Trophoblast cell (in vitro differentiated cells and primary cell): ENCODE data around the gene UVSSA.

Experiments
- DNase-seq, 2 donors: peaks; one replicate each; pipeline ENCODE4 v3.0.0-alpha.2; 2016
- H2AFZ ChIP-seq: 2 replicates; pipeline ENCODE4 v1.6.1; 2013; ENCODE audit warnings: low read length, moderate library complexity, mild to moderate bottlenecking; ENCODE audit not compliant: insufficient read depth, poor library complexity
- H2AK5ac ChIP-seq: 2 replicates; pipeline ENCODE4 v1.6.1; 2013; ENCODE audit warnings: mild to moderate bottlenecking, low read length
- H2BK120ac ChIP-seq: 2 replicates; pipeline ENCODE4 v1.6.1; 2013; ENCODE audit warnings: low read length, mild to moderate bottlenecking, moderate library complexity; ENCODE audit not compliant: insufficient read depth, poor library complexity
- H2BK12ac ChIP-seq: 2 replicates; pipeline ENCODE4 v1.6.1; 2013; ENCODE audit warnings: mild to moderate bottlenecking, low read length, moderate library complexity
- H2BK5ac ChIP-seq: 2 replicates; pipeline ENCODE4 v1.6.1; 2013; ENCODE audit warnings: low read length, low read depth, moderate library complexity, mild to moderate bottlenecking; ENCODE audit not compliant: poor library complexity
- H3K14ac ChIP-seq: 2 replicates; pipeline ENCODE4 v1.6.1; 2013; ENCODE audit warnings: mild to moderate bottlenecking, low read length
- H3K18ac ChIP-seq: 2 replicates; pipeline ENCODE4 v1.6.1; 2013; ENCODE audit warnings: mild to moderate bottlenecking, low read length
- H3K23ac ChIP-seq: 2 replicates; pipeline ENCODE4 v1.6.1; 2013; ENCODE audit warnings: low read length
- H3K27ac ChIP-seq: 2 replicates; pipeline ENCODE4 v1.5.1; 2013; ENCODE audit warnings: low read depth, mild to moderate bottlenecking, inconsistent platforms, low read length, moderate library complexity
- H3K27me3 ChIP-seq: 2 replicates; pipeline ENCODE4 v1.6.1; 2013; ENCODE audit warnings: inconsistent platforms, mild to moderate bottlenecking, low read length, moderate library complexity; ENCODE audit not compliant: insufficient read depth
- H3K36me3 ChIP-seq, 2 experiments: 1 replicate in 1 of 2; 2 replicates in 1 of 2; pipeline ENCODE4 v1.6.1; 2013; ENCODE audit warnings: low read length in 2 of 2, mild to moderate bottlenecking in 2 of 2, moderate library complexity in 1 of 2; ENCODE audit not compliant: insufficient read depth in 2 of 2, control insufficient read depth in 1 of 2
- H3K4ac ChIP-seq: 2 replicates; pipeline ENCODE4 v1.6.1; 2013; ENCODE audit warnings: low read depth, mild to moderate bottlenecking, low read length, moderate library complexity
- H3K4me1 ChIP-seq, 2 experiments: 1 replicate in 1 of 2; 2 replicates in 1 of 2; pipeline ENCODE4 v1.6.1; 2013; ENCODE audit warnings: low read length in 2 of 2, mild to moderate bottlenecking in 2 of 2, moderate library complexity in 1 of 2; ENCODE audit not compliant: insufficient read depth in 2 of 2, control insufficient read depth in 1 of 2
- H3K4me2 ChIP-seq: 2 replicates; pipeline ENCODE4 v1.6.1; 2013; ENCODE audit warnings: inconsistent platforms, mild to moderate bottlenecking, low read length, moderate library complexity
- H3K4me3 ChIP-seq: 2 replicates; pipeline ENCODE4 v1.5.1; 2013; ENCODE audit warnings: mild to moderate bottlenecking, low read depth, low read length, inconsistent platforms
- H3K79me1 ChIP-seq: one replicate; pipeline ENCODE4 v1.6.1; 2013; ENCODE audit warnings: low read length
- H3K79me2 ChIP-seq: 2 replicates; pipeline ENCODE4 v1.6.1; 2013; ENCODE audit warnings: low read length, mild to moderate bottlenecking; ENCODE audit not compliant: control insufficient read depth, insufficient read depth, poor library complexity
- H3K9ac ChIP-seq: 2 replicates; pipeline ENCODE4 v1.6.1; 2013; ENCODE audit warnings: mild to moderate bottlenecking, low read length
- H3K9me3 ChIP-seq: 2 replicates; pipeline ENCODE4 v1.6.1; 2013; ENCODE audit warnings: low read depth, mild to moderate bottlenecking, control low read depth, inconsistent platforms, low read length; ENCODE audit not compliant: insufficient read depth
- H4K12ac ChIP-seq: 2 replicates; pipeline ENCODE4 v1.6.1; 2013; ENCODE audit warnings: low read depth, mild to moderate bottlenecking, low read length, moderate library complexity
- H4K8ac ChIP-seq: 2 replicates; pipeline ENCODE4 v1.6.1; 2013; ENCODE audit warnings: low read depth, mild to moderate bottlenecking, low read length, moderate library complexity
- H4K91ac ChIP-seq: one replicate; pipeline ENCODE4 v1.6.1; 2013; ENCODE audit warnings: low read depth, mild to moderate bottlenecking, low read length, moderate library complexity
- WGBS: extraction: QIAGEN DNeasy Blood & Tissue Kit; methylation state at CpG from one replicate; pipeline ENCODE4 v1.1.7; 2013; ENCODE audit warnings: missing lambda C conversion rate; ENCODE audit not compliant: insufficient read length, insufficient coverage; ENCODE audit errors: extremely low coverage; 5-methylcytosine and 5-hydroxymethylcytosine counted together

UVSSA gene

DNA sequence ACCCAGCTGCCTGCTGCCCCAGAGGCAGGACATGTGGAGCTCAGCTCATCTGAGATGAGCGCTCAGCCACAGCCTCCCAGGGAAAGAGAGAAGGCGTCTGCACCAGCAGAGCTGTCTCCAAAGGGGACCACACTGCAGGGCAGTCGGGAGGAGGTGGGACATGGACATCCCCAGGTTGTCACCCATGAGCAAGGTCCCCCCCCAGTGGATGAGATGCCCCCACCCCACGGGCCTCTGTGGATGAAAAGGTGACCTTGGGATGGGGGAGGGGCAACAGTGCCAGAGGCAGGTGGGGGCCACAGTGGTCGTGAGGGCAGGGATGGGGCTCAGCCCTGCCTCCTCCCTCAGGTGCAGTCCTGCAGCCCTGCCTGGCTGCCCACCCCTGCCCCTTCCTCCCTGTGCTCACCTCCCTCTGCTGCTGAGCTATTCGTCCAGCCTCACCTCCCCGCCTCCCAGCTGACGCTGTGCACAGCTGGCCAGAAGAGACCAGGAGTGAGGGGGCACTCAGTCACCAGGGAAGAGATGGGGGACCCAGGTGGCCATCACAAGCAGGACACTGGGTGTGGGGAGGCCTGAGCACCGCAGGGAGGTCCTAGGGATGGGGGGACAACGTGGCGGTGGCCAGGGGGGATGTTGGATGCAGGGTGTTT lies 49.9 kb downstream of the UVSSA start:
- Histone ChIP-seq H2AK5ac (no peak overlapping the region), H3K18ac (no peak overlapping the region), H3K27me3 (peaks cover 10% of the 10 kb centered on the region), H3K4me2 (no peak overlapping the region), H3K14ac (no peak overlapping the region), H3K9me3 (peaks cover 45% of the 10 kb centered on the region), H3K4ac (no peak overlapping the region), H4K8ac (no peak overlapping the region), H3K79me1 (no peaks in the 10 kb centered on the region), H3K23ac (no peak overlapping the region), H2BK120ac (no peak overlapping the region), H4K91ac (no peak overlapping the region), H3K9ac (no peak overlapping the region), H3K79me2 (no peaks in the 10 kb centered on the region), H3K4me1 (no peaks in the 10 kb centered on the region), H3K36me3 (peaks cover 8 to 17% of the 10 kb centered on the region in 2 experiments), H3K4me3 (no peak overlapping the region), H2BK5ac (no peak overlapping the region), H2AFZ (no peak overlapping the region), H2BK12ac (no peak overlapping the region), H3K27ac (no peak overlapping the region), H4K12ac (no peak overlapping the region)
- no peak for DNase-seq
- no CpG with 5 or more reads among the region's 11 CpGs for WGBS

DNA sequence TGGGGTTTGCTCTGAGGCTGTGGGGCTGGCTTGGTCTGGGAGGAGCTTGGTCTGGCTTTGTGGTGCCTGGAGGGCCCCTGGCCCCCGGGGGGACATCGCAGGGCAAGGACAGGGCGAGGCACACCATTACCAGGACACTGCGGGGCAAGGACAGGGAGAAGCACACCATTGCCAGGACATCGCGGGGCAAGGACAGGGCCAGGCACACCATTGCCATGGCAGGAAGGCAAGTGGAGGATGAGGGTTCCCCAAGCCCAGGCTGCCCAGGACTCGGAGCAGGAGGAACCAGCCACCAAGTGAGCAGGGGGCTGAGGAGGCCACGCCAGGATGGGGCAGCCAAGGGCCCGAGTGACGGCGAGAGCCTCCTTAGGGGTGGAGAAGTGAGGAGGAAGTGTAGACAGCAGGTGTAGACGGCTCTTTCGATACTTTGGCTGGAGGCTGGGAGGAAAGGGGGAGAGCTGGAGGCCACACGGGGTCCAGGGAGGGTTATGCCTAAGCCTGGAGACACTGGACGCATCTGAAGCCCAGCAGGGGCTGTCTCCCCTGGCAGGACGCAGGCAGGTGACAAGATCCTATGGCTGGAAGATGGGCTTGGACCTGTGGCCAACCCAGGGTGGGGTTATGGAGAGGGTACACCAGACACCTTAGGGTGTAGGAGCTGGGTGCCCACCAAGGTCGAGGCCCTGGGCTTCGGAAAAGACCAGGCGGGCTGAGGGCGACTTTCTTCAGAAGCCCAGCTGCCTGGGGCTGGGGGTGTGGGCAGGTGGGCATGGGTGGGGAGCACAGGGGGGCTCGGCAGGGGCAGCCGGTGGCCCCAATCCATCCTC lies 51.9 kb downstream of the UVSSA start:
- Histone ChIP-seq H2BK5ac (no peak overlapping the region), H2AFZ (no peak overlapping the region), H4K91ac (no peak overlapping the region), H3K27me3 (peaks cover 30% of the 10 kb centered on the region), H4K12ac (no peak overlapping the region), H3K9ac (no peak overlapping the region), H3K9me3 (peaks cover 50% of the 10 kb centered on the region), H3K27ac (no peak overlapping the region), H2BK12ac (no peak overlapping the region), H3K4me1 (no peaks in the 10 kb centered on the region), H3K23ac (no peak overlapping the region), H3K4me3 (no peak overlapping the region), H3K14ac (no peak overlapping the region), H2AK5ac (no peak overlapping the region), H3K4ac (no peak overlapping the region), H3K36me3 (peaks cover 8 to 13% of the 10 kb centered on the region in 2 experiments), H3K4me2 (no peak overlapping the region), H3K79me1 (no peaks in the 10 kb centered on the region), H2BK120ac (no peak overlapping the region), H3K18ac (no peak overlapping the region), H4K8ac (no peak overlapping the region), H3K79me2 (no peaks in the 10 kb centered on the region)
- WGBS = no CpG with 5 or more reads among the region's 22 CpGs
- DNase-seq = no peak

DNA sequence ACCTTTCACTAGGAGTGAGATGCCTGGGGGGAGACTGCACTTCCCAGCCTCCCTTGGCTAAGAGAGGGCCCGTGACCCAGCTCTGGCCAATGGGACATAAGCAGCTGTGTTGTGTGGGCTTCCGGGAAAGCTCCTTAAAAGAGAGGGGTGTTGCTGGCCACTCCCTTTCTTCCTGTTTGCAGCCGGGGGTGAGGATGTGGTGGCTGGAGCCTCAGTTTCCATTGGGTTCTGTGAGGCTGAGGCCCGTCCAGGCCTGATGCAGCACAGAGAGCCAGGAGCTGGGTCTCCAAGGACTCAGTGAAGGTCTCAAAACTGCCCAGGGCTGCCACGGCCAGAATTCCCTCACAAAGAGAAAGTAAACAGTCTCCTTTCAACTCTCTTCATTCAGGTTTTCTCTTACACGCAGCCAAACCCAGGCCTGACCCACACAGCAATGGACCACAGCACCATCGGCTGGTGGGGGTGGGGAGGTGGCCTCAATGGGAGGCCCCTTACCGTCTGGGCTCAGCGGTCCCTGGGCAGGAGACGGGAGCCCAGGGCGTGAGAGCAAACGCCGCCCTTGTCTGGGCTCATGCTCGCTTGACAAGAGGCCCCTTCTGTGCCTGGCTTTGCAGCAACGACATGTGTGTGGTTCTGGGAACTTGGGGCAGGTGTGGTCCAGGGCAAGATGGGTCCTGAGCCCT lies 52.6 kb downstream of the UVSSA start:
- no peak overlapping the region for H3K14ac ChIP-seq
- H3K4me1 ChIP-seq = no peaks in the 10 kb centered on the region
- no peak overlapping the region for H4K12ac ChIP-seq
- no peaks in the 10 kb centered on the region for H3K79me2 ChIP-seq
- H3K9ac ChIP-seq = no peak overlapping the region
- no peak overlapping the region for H3K4me3 ChIP-seq
- no peak overlapping the region for H2BK12ac ChIP-seq
- peaks cover 37% of the 10 kb centered on the region for H3K27me3 ChIP-seq
- H4K91ac ChIP-seq = no peak overlapping the region
- no peak overlapping the region for H3K23ac ChIP-seq
- H3K79me1 ChIP-seq = no peaks in the 10 kb centered on the region
- no peak overlapping the region for H3K18ac ChIP-seq
- H2BK120ac ChIP-seq = no peak overlapping the region
- H3K4me2 ChIP-seq = no peak overlapping the region
- peaks cover 50% of the 10 kb centered on the region for H3K9me3 ChIP-seq
- H3K36me3 ChIP-seq = peaks cover 8% of the 10 kb centered on the region in 2 experiments
- WGBS = no CpG with 5 or more reads among the region's 15 CpGs
- H2AFZ ChIP-seq = no peak overlapping the region
- no peak overlapping the region for H3K27ac ChIP-seq
- H4K8ac ChIP-seq = no peak overlapping the region
- no peak overlapping the region for H3K4ac ChIP-seq
- no peak overlapping the region for H2AK5ac ChIP-seq
- no peak overlapping the region for H2BK5ac ChIP-seq
- DNase-seq = no peak

DNA sequence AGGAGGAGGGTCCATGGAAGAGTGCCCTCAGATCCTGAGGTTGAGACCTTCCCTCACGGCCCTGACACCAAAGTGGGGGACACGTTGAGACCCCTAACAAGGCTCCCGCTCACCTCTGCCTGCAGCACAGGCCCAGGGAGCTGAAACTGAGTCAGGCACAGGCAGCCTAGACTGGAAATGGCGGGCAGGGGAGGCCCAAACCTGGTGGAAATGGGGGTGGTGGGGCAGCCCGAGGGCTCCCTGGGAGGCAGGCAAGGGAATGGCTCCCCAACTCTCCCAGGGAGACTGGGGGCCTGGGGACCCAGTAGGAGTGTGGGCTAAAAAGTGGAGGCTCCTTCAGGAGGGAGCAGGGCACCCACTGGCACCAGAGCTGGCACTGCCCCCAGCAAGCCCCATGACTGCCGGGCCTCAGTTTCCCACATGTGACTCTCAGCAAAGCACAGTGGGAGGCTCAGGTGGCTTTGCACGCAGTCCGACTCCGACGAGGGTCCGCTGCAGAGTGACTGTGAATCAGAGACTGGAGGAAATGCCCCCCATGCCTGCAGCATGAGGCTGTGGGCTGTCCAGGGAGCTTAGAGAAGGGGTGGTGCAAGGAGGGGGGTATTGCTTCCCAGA lies 53.3 kb downstream of the UVSSA start:
- Histone ChIP-seq H2BK12ac (no peak overlapping the region), H2AK5ac (no peak overlapping the region), H3K79me2 (no peaks in the 10 kb centered on the region), H3K79me1 (no peaks in the 10 kb centered on the region), H3K27ac (no peak overlapping the region), H2AFZ (no peak overlapping the region), H3K4me1 (no peaks in the 10 kb centered on the region), H4K91ac (no peak overlapping the region), H3K36me3 (peaks cover 3% of the 10 kb centered on the region in 2 experiments), H3K4me2 (no peak overlapping the region), H4K12ac (no peak overlapping the region), H3K27me3 (peaks cover 44% of the 10 kb centered on the region), H3K4me3 (no peak overlapping the region), H2BK120ac (no peak overlapping the region), H3K18ac (no peak overlapping the region), H3K9ac (no peak overlapping the region), H3K14ac (no peak overlapping the region), H3K4ac (no peak overlapping the region), H4K8ac (no peak overlapping the region), H3K23ac (no peak overlapping the region), H2BK5ac (no peak overlapping the region), H3K9me3 (peaks cover 55% of the 10 kb centered on the region)
- DNase-seq = no peak
- WGBS = no CpG with 5 or more reads among the region's 11 CpGs
